GM21515 (cell line): ENCODE results near the gene ARFGAP3.

ENCODE experiments used
- ATAC-seq: cut with Tn5 transposase; IDR thresholded peaks from one replicate; pipeline ENCODE4 v1.9.1; 2021; ENCODE audit not compliant: unreplicated experiment

The ARFGAP3 gene

DNA sequence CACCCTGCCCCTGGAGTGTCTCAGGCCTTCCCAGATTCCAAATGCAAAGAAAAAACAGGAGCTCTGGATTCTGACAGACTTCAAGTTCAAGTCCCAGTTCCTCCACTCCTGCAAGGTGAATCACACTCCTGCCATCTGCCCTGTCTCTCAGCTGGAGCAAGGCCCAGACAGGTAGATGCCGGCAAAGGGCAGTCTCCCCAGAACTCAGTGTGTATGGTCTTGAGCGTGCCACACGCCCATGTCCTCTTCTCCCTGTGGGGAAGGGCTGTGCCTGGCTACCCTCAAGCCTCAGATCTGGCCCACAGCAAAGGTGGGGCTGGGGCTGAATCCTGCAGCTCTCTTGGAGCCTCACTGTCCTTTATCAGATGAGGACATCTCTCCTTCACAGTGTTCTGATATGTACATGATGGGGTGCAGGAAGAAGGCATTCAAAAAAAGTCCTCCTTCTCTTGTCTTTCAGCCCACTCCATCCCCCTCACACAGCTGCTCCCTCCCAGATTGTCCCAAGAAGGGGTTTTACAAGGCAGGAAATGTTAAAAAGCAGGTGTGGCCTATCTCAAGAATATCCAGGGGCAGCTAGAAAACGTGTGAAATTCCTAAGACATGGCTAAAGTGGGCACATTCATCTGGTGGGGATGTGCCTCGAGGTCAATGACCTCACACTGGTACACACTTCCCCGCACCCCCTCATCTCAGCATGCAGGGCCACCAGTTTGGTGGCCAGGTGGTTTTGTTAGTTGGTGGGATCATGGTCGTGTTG is 27.7 kb upstream of the ARFGAP3 start:
- ATAC-seq = no peak

DNA sequence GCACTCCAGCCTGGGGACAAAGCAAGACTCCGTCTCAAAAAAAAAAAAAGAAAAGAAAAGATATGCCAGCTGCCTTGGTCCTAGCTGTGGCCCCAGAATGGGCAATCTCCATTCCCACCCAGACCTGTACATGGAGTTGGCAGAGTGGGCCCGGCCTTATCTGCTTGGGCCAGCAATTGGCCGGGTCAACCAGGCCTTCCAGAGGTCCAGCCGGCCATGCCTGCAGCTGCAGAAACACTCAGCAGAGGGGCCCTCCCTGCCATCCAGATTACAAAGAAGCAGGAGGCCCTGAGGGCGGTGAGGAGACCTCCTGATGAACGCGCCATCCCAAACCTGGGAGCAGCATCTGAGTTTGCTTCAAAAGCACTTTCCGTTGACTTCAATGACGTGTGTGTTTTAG is 26.9 kb upstream of the ARFGAP3 start:
- no peak for ATAC-seq

DNA sequence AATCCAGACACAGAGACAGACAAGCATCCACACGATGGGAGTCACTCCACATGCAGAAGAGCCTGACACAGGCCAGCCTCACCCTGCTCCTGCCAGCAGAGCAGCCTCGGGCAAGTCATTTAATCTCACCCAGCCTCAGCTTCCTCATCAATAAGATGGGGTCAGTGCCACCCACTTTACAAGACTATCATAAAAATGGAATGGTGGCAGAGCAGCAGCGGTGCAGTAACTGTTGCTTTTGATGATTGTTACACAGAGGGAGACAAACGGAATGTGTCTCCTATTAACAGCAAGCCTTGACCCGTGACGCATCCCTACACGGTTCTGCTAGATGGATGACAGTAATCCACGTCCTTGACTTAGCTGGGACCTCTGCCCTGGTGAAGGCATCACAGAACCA is 26.0 kb upstream of the ARFGAP3 start:
- ATAC-seq = no peak

DNA sequence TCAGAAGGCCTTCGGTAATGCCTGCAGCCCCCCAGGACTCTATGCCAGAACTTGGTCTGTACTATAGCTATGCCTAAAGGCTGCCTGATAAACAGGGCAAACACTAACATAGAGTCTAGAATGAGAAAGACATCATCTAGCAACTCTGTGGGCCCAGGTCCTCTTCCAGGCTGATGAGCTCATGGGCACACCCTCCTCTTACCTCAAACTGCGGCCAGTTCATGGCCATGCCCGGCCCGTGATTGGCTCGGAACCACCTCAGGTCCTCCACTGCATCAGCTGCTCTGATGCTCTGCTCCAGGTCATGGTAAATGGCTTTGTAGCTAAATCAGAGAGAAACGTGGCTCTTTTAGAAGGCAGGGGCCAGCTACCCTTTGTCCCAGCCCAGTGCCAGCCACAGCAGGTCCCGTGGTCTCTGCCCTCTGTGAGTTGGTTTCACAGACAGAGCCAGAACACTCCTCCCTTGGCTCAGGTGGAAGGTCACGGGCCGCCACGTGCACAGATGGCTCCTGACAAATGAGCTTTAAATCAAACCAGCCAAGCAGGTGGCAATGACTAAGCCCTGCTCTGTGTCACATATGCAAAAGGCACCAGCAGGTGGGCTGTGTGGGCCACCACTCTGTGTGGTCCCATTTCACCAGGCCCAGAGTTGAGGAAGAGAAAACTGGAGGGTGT is 25.0 kb upstream of the ARFGAP3 start:
- no peak for ATAC-seq

DNA sequence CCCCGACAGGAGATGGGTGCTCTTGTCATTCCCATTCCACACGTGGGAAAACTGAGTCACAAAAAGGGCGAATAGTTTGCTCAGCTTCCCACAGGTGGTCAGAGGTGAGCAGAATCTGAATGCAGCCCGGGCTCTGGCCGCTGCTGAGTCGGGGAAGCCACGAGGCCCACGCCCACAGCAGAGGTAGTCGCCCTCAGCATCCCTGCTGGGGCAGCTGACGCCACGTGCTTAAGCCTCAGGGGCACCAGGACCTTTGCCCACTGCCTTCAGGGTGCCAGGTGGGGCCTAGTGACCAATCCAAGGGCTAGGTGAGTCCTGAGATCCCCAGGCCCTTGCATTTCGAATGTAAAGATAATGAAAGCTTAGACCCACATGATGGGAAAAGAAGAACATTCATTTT is 24.2 kb upstream of the ARFGAP3 start:
- no peak for ATAC-seq

DNA sequence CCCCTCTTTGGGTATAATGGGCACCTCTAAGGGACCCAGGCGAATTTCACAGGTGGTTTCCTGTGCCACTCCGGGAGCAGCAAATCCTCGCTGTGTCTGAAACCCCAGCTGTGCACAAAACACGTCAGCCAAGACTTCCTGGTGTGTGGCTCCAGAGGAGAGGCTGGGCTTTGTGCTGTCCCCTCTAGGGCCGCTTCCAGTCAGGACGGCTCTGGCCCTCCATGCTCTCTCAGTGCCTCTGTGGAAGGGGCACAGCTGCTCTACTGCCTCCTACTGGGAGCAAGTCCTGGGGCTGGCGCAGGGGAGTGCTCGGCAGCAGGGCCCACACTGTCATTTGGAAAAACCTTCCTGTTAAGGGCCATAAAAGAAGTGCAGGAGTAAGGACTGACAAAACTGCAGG is 23.7 kb upstream of the ARFGAP3 start:
- no peak for ATAC-seq

DNA sequence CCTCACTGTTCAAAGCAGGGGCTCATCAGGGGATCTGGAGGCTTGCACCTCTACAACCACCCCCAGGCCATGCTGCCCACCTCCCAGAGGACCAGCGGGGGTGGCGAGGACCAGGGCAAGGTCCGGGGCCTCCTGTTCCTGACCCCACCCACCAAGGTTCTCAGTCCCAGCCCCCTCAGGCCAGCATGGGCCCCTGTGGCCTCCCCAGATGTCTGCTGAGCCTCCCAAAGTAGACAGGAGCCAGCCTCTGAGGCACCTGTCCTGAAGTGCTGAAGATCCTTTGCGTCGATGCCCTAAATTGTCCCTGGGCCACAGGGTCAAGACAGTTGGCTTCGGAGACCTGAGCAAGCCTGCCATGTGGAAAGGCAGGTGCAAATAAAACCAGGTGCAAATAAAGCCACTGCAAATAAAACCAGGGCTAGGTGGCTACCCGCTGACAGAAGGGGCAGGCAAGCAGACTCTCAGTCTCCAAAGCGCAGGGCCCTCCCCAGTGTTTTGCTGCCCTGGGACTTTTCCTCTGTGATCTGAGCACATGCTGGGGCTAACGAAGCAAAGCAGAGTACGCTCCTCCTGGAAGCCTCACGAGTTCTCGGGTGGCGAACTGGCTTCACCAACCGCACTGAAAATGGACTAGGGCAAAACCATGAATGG is 22.4 kb upstream of the ARFGAP3 start:
- ATAC-seq = no peak

DNA sequence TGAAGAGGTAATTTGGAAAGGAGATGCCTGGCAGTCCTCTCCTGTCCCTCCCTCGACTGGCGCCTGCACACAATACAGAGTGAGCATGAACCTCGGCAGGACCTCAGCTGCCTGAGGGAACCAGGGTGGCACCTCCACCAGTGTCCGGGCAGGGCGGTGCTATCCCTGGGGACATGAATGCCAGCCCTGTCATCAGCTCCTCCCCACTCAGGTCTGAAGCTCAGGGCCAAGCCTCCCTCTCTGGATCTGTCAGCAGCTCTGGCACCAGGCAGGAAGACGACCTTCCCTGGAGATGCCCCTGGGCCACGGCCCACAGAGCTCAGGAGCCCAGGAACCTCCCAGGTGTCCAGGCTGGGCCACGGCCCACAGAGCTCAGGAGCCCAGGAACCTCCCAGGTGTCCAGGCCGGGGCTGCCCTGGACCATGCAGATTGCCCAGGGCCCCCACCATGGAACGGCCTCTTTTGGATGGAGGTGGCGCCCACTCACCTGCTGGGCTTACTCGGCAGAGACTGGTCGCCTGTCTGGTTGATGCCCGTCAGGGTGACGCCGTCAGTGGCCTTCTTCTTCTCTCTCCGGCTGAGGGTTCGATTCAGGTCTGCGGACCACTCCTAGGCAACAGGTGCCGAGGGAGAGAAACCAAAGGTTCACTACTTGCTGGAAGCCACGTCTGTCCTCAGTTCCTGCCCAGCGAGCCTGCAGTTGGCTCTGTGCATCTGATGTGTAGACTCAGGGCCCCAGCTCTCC is 21.7 kb upstream of the ARFGAP3 start:
- no peak for ATAC-seq

DNA sequence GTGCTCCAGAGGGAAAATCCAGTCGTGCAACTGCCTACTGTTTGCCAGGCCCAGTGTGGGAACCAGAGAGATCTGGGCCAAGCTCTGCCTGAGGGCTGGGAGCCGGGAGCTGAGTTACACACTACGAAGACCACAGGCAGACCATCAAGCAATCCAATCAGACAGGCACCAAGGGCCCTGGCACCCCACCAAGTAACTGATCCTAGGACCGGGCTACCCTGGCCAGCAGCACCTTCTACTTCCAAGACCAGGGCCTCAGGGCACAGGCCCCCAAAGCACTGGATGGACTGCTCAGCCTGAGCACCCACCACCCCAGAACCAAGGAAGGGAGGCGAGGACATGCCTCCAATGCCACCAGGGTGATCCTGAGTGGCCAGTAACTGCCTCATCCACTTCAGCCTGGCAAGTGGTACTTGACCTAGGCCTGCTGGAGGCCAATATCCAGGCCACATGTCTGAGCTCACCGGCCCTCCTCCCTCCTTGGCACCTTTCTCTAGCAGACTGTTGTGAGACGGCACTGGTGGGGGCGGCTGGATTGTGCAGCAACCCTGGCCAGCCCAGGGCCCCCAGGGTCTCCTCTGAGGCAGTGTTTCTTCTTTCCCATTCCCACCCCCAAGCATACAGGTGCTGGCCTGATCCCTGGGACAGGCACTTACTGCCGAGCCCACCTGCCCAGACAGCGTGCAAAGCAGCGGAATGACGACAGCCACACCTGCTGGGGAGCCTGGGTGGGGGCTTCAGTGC is 20.7 kb upstream of the ARFGAP3 start:
- ATAC-seq = no peak

DNA sequence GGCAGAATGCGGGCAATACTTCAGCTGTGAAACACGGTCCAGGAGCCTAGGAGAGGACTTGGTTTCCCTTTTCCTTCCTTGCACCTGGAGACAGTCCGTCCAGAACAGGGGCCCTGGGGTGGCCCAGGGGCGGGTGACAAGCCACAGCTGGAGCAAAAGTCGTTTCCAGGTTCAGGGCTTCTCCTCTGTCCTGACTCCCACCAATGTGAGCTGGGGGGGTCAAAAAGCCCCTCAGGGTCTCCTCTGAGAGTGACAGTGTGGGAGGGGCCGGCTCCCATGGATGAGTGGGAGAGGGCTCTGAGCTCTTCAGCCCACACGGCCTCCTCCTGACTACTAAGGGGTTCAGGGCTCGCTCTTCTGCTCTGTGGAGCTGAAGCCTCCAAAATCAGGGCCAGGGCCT is 20.1 kb upstream of the ARFGAP3 start:
- ATAC-seq = no peak

DNA sequence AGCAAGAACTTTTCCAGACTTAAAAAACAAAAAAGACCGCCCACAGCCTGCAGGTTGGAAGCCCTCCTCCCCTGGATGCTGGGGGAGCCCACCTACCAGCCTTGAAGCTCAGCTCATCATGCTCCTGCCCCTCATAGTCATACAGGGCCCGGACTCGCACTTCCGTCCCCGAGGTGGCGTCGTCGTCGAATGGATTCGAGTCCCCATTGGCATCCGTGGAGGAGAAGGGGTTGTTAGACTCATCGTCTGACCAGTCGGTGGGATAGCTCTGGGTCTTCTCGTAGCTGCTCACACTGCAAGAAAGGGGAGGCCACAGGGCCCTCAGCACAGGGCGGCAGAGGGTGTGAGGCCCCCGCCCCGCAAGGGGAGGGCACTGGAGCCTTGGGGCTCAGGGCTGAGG is 19.0 kb upstream of the ARFGAP3 start:
- no peak for ATAC-seq

DNA sequence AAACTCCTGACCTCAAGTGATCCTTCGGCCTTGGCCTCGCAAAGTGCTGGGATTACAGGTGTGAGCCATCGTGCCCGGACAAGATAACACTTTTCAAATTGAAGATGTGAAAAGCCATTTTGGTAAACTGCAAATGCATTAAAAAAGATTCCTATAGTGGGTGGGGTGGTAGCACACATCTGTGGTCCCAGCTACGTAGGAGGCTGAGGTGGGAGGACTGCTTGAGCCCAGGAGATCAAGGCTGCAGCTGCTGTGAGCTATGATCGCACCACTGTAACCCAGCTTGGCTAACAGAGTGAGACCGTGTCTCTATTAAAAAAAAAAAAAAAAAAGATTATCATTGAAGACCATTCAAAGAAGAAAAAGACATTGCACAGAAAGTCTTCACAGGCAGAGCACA is 16.9 kb upstream of the ARFGAP3 start:
- ATAC-seq = no peak

DNA sequence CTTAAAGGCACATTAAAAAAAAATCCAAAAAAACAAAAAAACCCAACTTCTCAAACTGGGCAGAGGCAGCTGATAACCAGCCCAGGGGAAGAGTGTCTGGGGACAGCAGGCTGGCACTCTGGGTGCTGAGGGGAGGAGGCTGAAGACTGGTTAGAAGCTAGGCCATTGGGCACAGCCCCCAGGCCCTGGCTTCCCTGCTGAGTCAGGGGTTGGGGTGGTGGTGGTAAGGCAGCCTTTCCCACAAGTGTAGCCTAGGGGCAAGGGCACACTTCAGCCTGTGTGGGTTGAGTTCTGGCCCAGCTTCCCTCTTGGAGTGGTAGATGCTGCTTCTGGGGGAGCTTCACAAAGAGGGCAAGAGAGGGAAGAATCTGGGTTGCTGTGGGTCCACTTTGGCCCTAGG is 16.3 kb upstream of the ARFGAP3 start:
- ATAC-seq = no peak

DNA sequence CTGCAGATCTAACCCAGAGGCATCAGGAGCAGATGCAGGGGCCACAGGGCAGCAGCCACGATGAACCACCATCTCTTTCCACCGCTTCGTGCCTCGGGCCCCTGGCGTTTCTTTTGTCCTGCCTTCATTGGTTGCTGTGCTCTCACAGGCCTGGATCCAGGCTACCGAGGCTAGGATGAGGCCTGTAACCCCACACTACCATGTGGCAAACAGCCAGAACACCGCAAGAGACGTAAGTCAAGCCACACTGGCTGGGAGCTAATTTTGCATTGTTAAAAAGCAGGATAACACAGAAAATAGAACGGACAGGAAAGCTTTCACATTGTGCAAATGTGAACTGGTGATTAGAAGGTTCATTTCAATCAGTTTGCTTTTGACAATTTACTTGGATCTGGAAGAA is 15.7 kb upstream of the ARFGAP3 start:
- ATAC-seq = no peak

DNA sequence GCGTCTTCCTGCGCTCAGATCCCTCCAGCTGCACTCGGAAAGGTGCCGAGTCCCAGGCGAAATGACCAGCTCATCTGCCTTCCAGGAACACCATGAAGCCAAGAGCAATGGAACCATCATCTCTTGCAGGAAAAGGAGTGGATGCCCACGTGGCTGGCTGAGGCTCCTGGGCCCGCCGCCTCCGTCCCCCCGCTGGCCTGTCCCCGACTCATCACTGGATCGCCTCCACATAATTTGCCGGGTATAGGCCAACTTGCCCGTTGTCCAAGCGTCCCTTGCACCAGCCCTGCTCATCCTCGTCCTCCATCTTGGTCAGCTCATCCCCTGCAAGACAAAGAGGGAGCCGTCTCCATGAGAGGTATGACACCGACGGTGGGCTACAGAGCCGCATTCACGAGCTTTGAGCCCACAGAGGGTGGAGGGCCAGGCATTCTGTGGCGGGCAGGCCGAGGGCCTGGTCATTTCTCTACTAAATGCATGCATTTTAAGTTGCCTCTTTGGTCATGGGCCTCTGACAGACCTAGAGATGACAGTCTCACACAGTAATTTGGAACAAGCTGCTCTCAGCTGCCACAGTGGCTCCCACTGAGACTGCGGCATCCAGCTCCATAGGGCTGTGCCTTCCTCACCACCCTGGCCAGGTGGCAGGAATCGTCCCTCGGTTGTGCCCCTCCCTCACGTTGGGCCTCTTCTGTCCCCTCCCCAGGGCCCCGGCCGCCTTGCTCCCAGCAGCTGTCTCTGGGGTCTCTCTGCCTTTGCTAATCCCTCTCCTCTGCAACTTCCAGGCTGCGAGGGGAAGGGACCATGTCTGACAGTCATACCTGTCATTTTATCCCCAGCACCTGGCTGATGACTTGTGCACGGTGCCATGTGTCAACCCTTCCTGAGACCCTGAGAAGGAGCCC is 14.3 kb upstream of the ARFGAP3 start:
- no peak for ATAC-seq

DNA sequence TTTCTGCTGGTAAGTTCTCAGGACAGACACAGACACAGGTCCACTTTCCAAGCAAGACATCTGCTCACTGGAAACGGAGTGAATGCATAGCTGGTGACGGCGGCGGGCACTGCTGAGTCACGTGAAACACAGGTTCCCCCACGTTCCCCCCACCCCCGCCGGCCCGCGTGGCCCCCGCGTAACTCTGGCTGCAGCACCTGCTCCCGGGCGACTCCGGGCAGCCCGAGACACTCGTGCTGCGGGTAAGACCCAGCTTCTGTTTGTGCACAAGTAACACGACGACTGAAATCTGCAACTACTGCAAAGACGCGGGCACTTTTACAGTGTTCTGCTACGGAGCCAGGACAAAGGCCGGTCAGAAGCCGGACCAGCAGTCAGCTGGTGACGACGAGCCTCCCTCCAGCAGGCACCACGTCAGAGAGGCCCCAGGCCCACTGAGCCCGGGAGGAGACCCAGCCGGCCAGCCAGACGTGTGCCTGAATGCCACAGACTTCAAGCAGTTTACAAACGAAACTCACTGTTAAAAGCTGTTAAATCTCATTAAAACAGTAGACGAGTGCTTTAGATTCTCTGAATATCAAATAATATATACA is 12.9 kb upstream of the ARFGAP3 start:
- ATAC-seq = no peak

DNA sequence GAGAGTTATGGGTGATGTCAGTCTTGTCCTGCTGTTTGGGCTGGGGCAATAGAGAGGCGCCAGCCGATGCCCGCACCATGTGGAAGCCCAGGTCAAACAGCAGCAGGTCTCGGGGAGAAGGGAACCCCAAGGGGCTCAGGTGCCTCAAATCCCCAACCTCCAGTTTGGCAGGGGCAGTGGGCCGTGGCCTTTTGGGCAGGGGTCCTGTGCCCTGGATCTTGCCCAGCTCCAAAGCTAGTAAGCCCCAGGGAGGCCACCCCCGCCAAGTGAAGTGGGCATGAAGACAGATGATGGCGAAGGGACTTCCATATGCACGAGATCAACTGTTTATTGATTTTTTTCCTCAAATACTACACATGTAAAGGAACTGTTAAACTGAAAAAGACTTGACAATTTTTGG is 12.4 kb upstream of the ARFGAP3 start:
- no peak for ATAC-seq

DNA sequence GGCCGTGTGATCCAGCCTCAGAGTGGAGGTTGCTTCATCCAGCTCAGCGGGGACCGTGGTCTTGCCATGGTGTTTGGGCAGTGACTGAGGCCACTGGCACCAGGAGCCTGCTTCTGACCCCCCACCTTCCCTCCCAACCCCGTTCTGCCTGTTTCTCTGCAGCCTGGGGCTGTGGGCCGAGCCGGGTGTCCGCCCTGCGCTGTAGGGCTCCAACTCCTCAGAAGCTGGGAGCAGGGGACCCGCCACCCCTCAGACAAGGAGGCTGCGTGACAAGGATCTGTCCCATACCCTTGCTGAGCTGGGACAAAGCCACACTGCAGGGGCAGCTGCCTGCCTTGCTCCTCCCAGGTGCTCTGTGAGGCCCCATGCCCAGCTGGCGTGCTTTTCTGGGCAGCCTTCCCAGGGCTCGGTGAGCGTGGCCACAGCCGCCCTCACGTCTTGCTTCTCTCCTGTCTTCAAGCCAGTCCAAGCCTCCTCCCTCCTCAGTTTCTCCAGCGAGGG is 11.7 kb upstream of the ARFGAP3 start:
- ATAC-seq = no peak

DNA sequence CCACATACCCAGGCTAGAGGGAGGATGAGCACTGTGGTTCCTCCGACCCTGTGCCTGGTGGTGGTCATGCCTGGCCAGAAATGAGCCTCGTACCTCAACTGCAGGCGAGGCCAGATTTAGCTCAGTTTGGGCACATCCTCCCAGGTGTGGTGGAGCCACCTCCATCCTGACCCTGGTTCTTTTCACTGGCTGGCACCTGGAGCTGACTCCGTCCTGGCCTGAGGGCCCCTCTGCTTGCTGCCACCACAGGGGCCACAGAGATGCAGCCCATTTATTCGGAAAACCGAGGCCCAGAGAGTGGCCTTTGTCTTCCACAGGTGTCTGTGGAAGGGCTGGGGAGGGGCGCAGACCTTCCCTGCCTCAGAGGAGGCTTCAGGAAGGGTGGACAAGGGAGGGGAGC is 9.0 kb upstream of the ARFGAP3 start:
- no peak for ATAC-seq
